ENCODE results near the gene CDH3. TPM values are rescaled to one million over a fixed set of nuclear protein-coding genes. Genes with fewer than 3 reads are reported as not detected.

Gene CDH3
- polyA plus RNA-seq, 2 of the 4 experiments (the other 2 are of a cell fraction) = 0.08 to 0.25 TPM

GRCh38 chr16:68686905-68687304, 41.8 kb downstream of the CDH3 start:
- Histone ChIP-seq H3K9me3 (no peaks in the 10 kb centered on the region; the same call in 2 of the 3 replicates), H3K27ac (no peak overlapping the region), H3K4me1 (no peaks in the 10 kb centered on the region), H3K4me3 (no peak overlapping the region), H3K4me2 (no peak overlapping the region)
- WGBS (ENCODE audit: missing lambda C conversion rate) = 61% methylated on average over 5 of the region's 5 CpGs
- ATAC-seq = no peak
- ChIA-PET CTCF (interaction anchor here (0.8 to 1.5 kb wide), 4 partner anchors 20 to 158 kb away, joined by 3 to 5 read pairs (median 3); no protein-coding TSS in a partner anchor), POLR2A (no interaction called here)
- FAIRE-seq = no peak
- TF ChIP-seq CBX2 (IDR thresholded peaks at IDR 0.05; ENCODE audit: borderline replicate concordance, low read depth) (no peak), ESRRA (IDR thresholded peaks at IDR 0.05; ENCODE audit: borderline replicate concordance, low read length) (no peak), ZFP36 (IDR thresholded peaks at IDR 0.05; ENCODE audit: borderline replicate concordance, partially characterized antibody) (no peak), CTCF (IDR thresholded peaks at IDR 0.05) (no peak), BHLHE40 (IDR thresholded peaks at IDR 0.05; ENCODE audit: low read depth, low read length) (no peak), KDM5A (IDR thresholded peaks at IDR 0.05) (no peak), BCL3 (IDR thresholded peaks at IDR 0.05) (no peak), EHMT2 (IDR thresholded peaks at IDR 0.05; ENCODE audit: low read depth) (no peak), HDAC2 (IDR thresholded peaks at IDR 0.05) (no peak), EHF (CRISPR knock-in tag; IDR thresholded peaks at IDR 0.05) (no peak), CBX8 (IDR thresholded peaks at IDR 0.05) (no peak), SMC3 (IDR thresholded peaks at IDR 0.05) (no peak), RFX5 (IDR thresholded peaks at IDR 0.05) (no peak), JUNB (IDR thresholded peaks at IDR 0.05) (no peak), FOXS1 (CRISPR knock-in tag; IDR thresholded peaks at IDR 0.05) (no peak), MAFK (IDR thresholded peaks at IDR 0.05; ENCODE audit: partially characterized antibody) (no peak), MAZ (IDR thresholded peaks at IDR 0.05; ENCODE audit: borderline replicate concordance, low read depth, low read length) (no peak), PHF8 (IDR thresholded peaks at IDR 0.05; ENCODE audit: borderline replicate concordance, low read depth) (no peak), REST (IDR thresholded peaks at IDR 0.05) (no peak), NR3C1 (IDR thresholded peaks at IDR 0.05) (no peak)
- no peak for DNase-seq (ENCODE audit: low read depth in 1 of 2, low spot score in 1 of 2)

GRCh38 chr16:68689921-68690320, 44.8 kb downstream of the CDH3 start:
- no peaks in the 10 kb centered on the region for H3K4me1 ChIP-seq
- ATAC-seq (no peak), FAIRE-seq (no peak), DNase-seq (ENCODE audit: low read depth in 1 of 2, low spot score in 1 of 2) (no peak)
- no peak overlapping the region for H3K4me2 ChIP-seq
- ChIA-PET CTCF (interaction anchor here (0.6 to 0.7 kb wide), 2 partner anchors 41 to 169 kb away, joined by 3 to 4 read pairs; no protein-coding TSS in a partner anchor), POLR2A (no interaction called here)
- H3K4me3 ChIP-seq = no peak overlapping the region
- no peak overlapping the region for H3K27ac ChIP-seq
- peak in 1 of 2 experiments; percentile 17; a peak in 1 of 5 replicates for TF ChIP-seq RAD21 (conservative IDR thresholded peaks at IDR 0.05 in 1 of 2, IDR thresholded peaks at IDR 0.05 in 1 of 2)
- TF ChIP-seq RARB (CRISPR knock-in tag; IDR thresholded peaks at IDR 0.05) = no peak
- 87% methylated on average over 5 of the region's 5 CpGs for WGBS (ENCODE audit: missing lambda C conversion rate)
- no peaks in the 10 kb centered on the region for H3K9me3 ChIP-seq
